Osteocyte (in vitro differentiated cells): ENCODE data around the gene COA1. TPM values are rescaled to one million over a fixed set of nuclear protein-coding genes. Genes with fewer than 3 reads are reported as not detected.

Source experiments
- DNase-seq: peaks from one replicate; pipeline ENCODE4 v3.0.0; 2021; ENCODE audit warnings: mixed read lengths; ENCODE audit not compliant: unreplicated experiment; ENCODE audit errors: extremely low spot score
- H3K27ac Mint-ChIP-seq: one replicate; pipeline ENCODE4 v1.8.0; 2021; ENCODE audit warnings: mild to moderate bottlenecking, mixed read lengths; ENCODE audit not compliant: unreplicated experiment
- H3K27me3 Mint-ChIP-seq: one replicate; pipeline ENCODE4 v1.8.0; 2021; ENCODE audit warnings: mixed read lengths; ENCODE audit not compliant: unreplicated experiment
- H3K36me3 Mint-ChIP-seq: one replicate; pipeline ENCODE4 v1.8.0; 2021; ENCODE audit warnings: mixed read lengths; ENCODE audit not compliant: unreplicated experiment
- H3K4me1 Mint-ChIP-seq: one replicate; pipeline ENCODE4 v1.8.0; 2021; ENCODE audit warnings: mixed read lengths; ENCODE audit not compliant: unreplicated experiment
- H3K4me3 Mint-ChIP-seq: one replicate; pipeline ENCODE4 v1.8.0; 2021; ENCODE audit warnings: mild to moderate bottlenecking, moderate library complexity, mixed read lengths; ENCODE audit not compliant: unreplicated experiment
- H3K9me3 Mint-ChIP-seq: one replicate; pipeline ENCODE4 v1.8.0; 2021; ENCODE audit warnings: mixed read lengths; ENCODE audit not compliant: unreplicated experiment
- CTCF ChIP-seq: fragments of 200-600 bp; sonication (generic); IDR thresholded peaks from 2 replicates; pipeline ENCODE4 v1.5.0; 2021; ENCODE audit warnings: antibody characterized with exemption, mild to moderate bottlenecking, moderate library complexity
- total RNA-seq: library from RNA; stranded (reverse); gene quantifications from 2 replicates; pipeline ENCODE4 v1.2.1, GENCODE V29; 2021

The COA1 gene
- total RNA-seq, 1 donor from 2014 or later = 45.9 TPM

GRCh38 chr7:43727494-43727893 lies 1.8 kb downstream of the COA1 start:
- Mint-ChIP-seq H3K4me1 (peaks cover 42% of the 10 kb centered on the region), H3K36me3 (peaks cover 2% of the 10 kb centered on the region), H3K4me3 (peak overlapping the region; percentile 55), H3K27ac (no peak overlapping the region), H3K9me3 (no peaks in the 10 kb centered on the region), H3K27me3 (peaks cover 16% of the 10 kb centered on the region)
- no peak for DNase-seq
- TF ChIP-seq CTCF = no peak

- Mint-ChIP-seq H3K4me3 (no peak overlapping the region), H3K27ac (no peak overlapping the region), H3K36me3 (peaks cover 2% of the 10 kb centered on the region), H3K4me1 (peaks cover 42% of the 10 kb centered on the region), H3K27me3 (peaks cover 12% of the 10 kb centered on the region), H3K9me3 (no peaks in the 10 kb centered on the region)
- TF ChIP-seq CTCF = no peak
- DNase-seq = no peak
These were observed 2.3 kb downstream of the COA1 start for GRCh38 chr7:43727003-43727402.

GRCh38 chr7:43726466-43726865 lies 2.9 kb downstream of the COA1 start:
- Mint-ChIP-seq H3K4me1 (peaks cover 42% of the 10 kb centered on the region), H3K27ac (no peak overlapping the region), H3K4me3 (no peak overlapping the region), H3K27me3 (peaks cover 7% of the 10 kb centered on the region), H3K9me3 (no peaks in the 10 kb centered on the region), H3K36me3 (peaks cover 2% of the 10 kb centered on the region)
- no peak for DNase-seq
- no peak for TF ChIP-seq CTCF

GRCh38 chr7:43725251-43725650 lies 4.1 kb downstream of the COA1 start:
- H3K9me3 Mint-ChIP-seq = no peaks in the 10 kb centered on the region
- H3K36me3 Mint-ChIP-seq = peaks cover 2% of the 10 kb centered on the region
- H3K27me3 Mint-ChIP-seq = no peaks in the 10 kb centered on the region
- H3K27ac Mint-ChIP-seq = no peak overlapping the region
- DNase-seq = no peak
- H3K4me3 Mint-ChIP-seq = no peak overlapping the region
- H3K4me1 Mint-ChIP-seq = peaks cover 45% of the 10 kb centered on the region
- no peak for TF ChIP-seq CTCF

- Mint-ChIP-seq H3K4me1 (peaks cover 34% of the 10 kb centered on the region), H3K27ac (no peak overlapping the region), H3K36me3 (peaks cover 2% of the 10 kb centered on the region), H3K4me3 (no peak overlapping the region), H3K9me3 (no peaks in the 10 kb centered on the region), H3K27me3 (no peaks in the 10 kb centered on the region)
- no peak for TF ChIP-seq CTCF
- no peak for DNase-seq
These were observed 6.3 kb downstream of the COA1 start for GRCh38 chr7:43723007-43723341.
